NCI-H510A treated with DMSO at 0.1 percent for 48 hours (cell line): Measurements from ENCODE around the gene XRCC1.
A peak's percentile ranks its signal among the peaks of the same experiment; 100 is the strongest.
"Not testable (repeated sequence)": the region's sequence is repeated elsewhere in the genome, so short reads cannot be mapped to it uniquely, and the experiment has no call there.

Experiments
- DNase-seq: peaks from one replicate; lab custom pipeline; 2025; lab: John Stamatoyannopoulos, UW

The XRCC1 gene

GRCh38 chr19:43575955-43576878, 890 bp upstream of the XRCC1 start:
- peak; percentile 22 for DNase-seq

- DNase-seq = no peak
These were observed 737 bp downstream of the XRCC1 start for GRCh38 chr19:43574424-43575155.

- DNase-seq = peak; percentile 37
These were observed 3.1 kb downstream of the XRCC1 start for GRCh38 chr19:43572171-43572588.

- DNase-seq = peak; percentile 57
These were observed 5.0 kb downstream of the XRCC1 start for GRCh38 chr19:43570174-43570791.

- no peak for DNase-seq
These were observed 5.7 kb downstream of the XRCC1 start for GRCh38 chr19:43569657-43570056.

GRCh38 chr19:43564800-43565199, 10.5 kb downstream of the XRCC1 start:
- DNase-seq = no peak

GRCh38 chr19:43563816-43564457, 11.4 kb downstream of the XRCC1 start:
- DNase-seq = no peak

- peak; percentile 41 for DNase-seq
These were observed 12.6 kb downstream of the XRCC1 start for GRCh38 chr19:43562698-43563241.

GRCh38 chr19:43562226-43562697, 13.1 kb downstream of the XRCC1 start:
- no peak for DNase-seq

GRCh38 chr19:43561139-43561970, 14.0 kb downstream of the XRCC1 start:
- no peak for DNase-seq

GRCh38 chr19:43560687-43561086, 14.6 kb downstream of the XRCC1 start:
- DNase-seq = no peak

- peak; percentile 56 for DNase-seq
These were observed 20.0 kb downstream of the XRCC1 start for GRCh38 chr19:43555185-43555770.

- DNase-seq = no peak
These were observed 20.9 kb downstream of the XRCC1 start for GRCh38 chr19:43554317-43554895.

GRCh38 chr19:43553656-43554055, 21.7 kb downstream of the XRCC1 start:
- no peak for DNase-seq

- no peak for DNase-seq
These were observed 22.7 kb downstream of the XRCC1 start for GRCh38 chr19:43552616-43553015.

GRCh38 chr19:43552198-43552450, 23.2 kb downstream of the XRCC1 start:
- DNase-seq = no peak

- DNase-seq = no peak
These were observed 23.7 kb downstream of the XRCC1 start for GRCh38 chr19:43551399-43552197.

GRCh38 chr19:43548706-43549105, 26.6 kb downstream of the XRCC1 start:
- DNase-seq = no peak

- DNase-seq = not testable (repeated sequence)
These were observed 27.4 kb downstream of the XRCC1 start for GRCh38 chr19:43547926-43548325.
